Endothelial cell (in vitro differentiated cells): ENCODE results near the gene CCDC182. TPM values are rescaled to one million over a fixed set of nuclear protein-coding genes. Genes with fewer than 3 reads are reported as not detected.

Source experiments
- DNase-seq: peaks from one replicate; pipeline ENCODE4 v3.0.0; 2021; ENCODE audit warnings: low spot score
- H3K27ac Mint-ChIP-seq: one replicate; pipeline ENCODE4 v1.8.0; 2021; ENCODE audit warnings: mixed read lengths, inconsistent platforms; ENCODE audit not compliant: unreplicated experiment
- H3K27me3 Mint-ChIP-seq: one replicate; pipeline ENCODE4 v1.8.0; 2021; ENCODE audit warnings: mild to moderate bottlenecking, moderate library complexity, mixed read lengths, inconsistent platforms; ENCODE audit not compliant: unreplicated experiment
- H3K36me3 Mint-ChIP-seq: one replicate; pipeline ENCODE4 v1.8.0; 2021; ENCODE audit warnings: mild to moderate bottlenecking, low read depth, mixed read lengths, inconsistent platforms; ENCODE audit not compliant: unreplicated experiment
- H3K4me1 Mint-ChIP-seq: one replicate; pipeline ENCODE4 v1.8.0; 2021; ENCODE audit warnings: mild to moderate bottlenecking, mixed read lengths, inconsistent platforms; ENCODE audit not compliant: unreplicated experiment
- H3K4me3 Mint-ChIP-seq: one replicate; pipeline ENCODE4 v1.8.0; 2021; ENCODE audit warnings: mild to moderate bottlenecking, mixed read lengths, inconsistent platforms; ENCODE audit not compliant: unreplicated experiment
- H3K9me3 Mint-ChIP-seq: one replicate; pipeline ENCODE4 v1.8.0; 2021; ENCODE audit warnings: mixed read lengths, inconsistent platforms; ENCODE audit not compliant: unreplicated experiment
- total RNA-seq: library from RNA; stranded (reverse); fragmentation: NEBNext Ultra II Directional; extraction: Animal tissue kit (Norgen Biotek cat#: 25700); gene quantifications from one replicate; pipeline ENCODE4 v1.2.1, GENCODE V29; 2021; ENCODE audit not compliant: unreplicated experiment
- TF ChIP-seq, protein P1 (sequence below): fragments of 200-600 bp; sonication (generic); IDR thresholded peaks from one replicate; pipeline ENCODE4 v1.5.0; 2021; ENCODE audit warnings: antibody characterized with exemption; ENCODE audit not compliant: unreplicated experiment

Gene CCDC182
- total RNA-seq, 1 donor from 2014 or later: not detected

DNA sequence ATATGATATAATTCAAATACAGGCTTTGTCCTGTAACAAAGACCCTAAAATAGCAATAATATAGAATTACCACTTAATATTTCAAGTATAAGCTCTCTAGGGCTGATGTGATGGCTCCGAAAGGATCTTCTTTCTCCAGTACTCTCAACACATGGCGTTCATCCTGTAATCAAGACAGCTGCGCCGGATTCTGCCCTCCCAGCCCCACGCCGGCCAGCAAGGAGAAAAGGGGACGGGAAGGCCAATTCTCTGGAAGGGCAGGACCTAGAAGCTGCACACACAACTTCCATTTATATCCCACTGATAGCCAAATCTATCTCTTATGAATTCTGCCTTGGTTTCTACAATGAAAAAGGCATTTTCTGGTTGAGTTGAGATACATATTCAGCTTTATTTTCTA, 32.0 kb downstream of the CCDC182 start:
- H3K27me3 Mint-ChIP-seq: no peaks in the 10 kb centered on the region
- TF ChIP-seq, protein P1, sequence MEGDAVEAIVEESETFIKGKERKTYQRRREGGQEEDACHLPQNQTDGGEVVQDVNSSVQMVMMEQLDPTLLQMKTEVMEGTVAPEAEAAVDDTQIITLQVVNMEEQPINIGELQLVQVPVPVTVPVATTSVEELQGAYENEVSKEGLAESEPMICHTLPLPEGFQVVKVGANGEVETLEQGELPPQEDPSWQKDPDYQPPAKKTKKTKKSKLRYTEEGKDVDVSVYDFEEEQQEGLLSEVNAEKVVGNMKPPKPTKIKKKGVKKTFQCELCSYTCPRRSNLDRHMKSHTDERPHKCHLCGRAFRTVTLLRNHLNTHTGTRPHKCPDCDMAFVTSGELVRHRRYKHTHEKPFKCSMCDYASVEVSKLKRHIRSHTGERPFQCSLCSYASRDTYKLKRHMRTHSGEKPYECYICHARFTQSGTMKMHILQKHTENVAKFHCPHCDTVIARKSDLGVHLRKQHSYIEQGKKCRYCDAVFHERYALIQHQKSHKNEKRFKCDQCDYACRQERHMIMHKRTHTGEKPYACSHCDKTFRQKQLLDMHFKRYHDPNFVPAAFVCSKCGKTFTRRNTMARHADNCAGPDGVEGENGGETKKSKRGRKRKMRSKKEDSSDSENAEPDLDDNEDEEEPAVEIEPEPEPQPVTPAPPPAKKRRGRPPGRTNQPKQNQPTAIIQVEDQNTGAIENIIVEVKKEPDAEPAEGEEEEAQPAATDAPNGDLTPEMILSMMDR: no peak

GRCh38 chr17:57708410-57708809, 36.7 kb downstream of the CCDC182 start:
- peak overlapping the region; percentile 82 for H3K27ac Mint-ChIP-seq
- peaks cover 4% of the 10 kb centered on the region for H3K27me3 Mint-ChIP-seq
- H3K36me3 Mint-ChIP-seq: no peaks in the 10 kb centered on the region
- peak overlapping the region; percentile 67 for H3K4me3 Mint-ChIP-seq
- peaks cover 23% of the 10 kb centered on the region for H3K4me1 Mint-ChIP-seq
- TF ChIP-seq, protein P1: no peak
- peak; percentile 28 for DNase-seq
- no peaks in the 10 kb centered on the region for H3K9me3 Mint-ChIP-seq

More for the DNA sequence above, 32.0 kb downstream of the CCDC182 start:
- H3K4me3 Mint-ChIP-seq: no peak overlapping the region
- no peaks in the 10 kb centered on the region for H3K9me3 Mint-ChIP-seq
- DNase-seq: no peak
- no peaks in the 10 kb centered on the region for H3K36me3 Mint-ChIP-seq
- no peak overlapping the region for H3K27ac Mint-ChIP-seq
- H3K4me1 Mint-ChIP-seq: peaks cover 10% of the 10 kb centered on the region

GRCh38 chr17:57707892-57708291, 37.2 kb downstream of the CCDC182 start:
- H3K4me1 Mint-ChIP-seq: peaks cover 23% of the 10 kb centered on the region
- H3K27me3 Mint-ChIP-seq: peaks cover 5% of the 10 kb centered on the region
- DNase-seq: peak; percentile 49
- no peaks in the 10 kb centered on the region for H3K9me3 Mint-ChIP-seq
- no peaks in the 10 kb centered on the region for H3K36me3 Mint-ChIP-seq
- TF ChIP-seq, protein P1: no peak
- peak overlapping the region; percentile 82 for H3K27ac Mint-ChIP-seq
- peak overlapping the region; percentile 67 for H3K4me3 Mint-ChIP-seq

DNA sequence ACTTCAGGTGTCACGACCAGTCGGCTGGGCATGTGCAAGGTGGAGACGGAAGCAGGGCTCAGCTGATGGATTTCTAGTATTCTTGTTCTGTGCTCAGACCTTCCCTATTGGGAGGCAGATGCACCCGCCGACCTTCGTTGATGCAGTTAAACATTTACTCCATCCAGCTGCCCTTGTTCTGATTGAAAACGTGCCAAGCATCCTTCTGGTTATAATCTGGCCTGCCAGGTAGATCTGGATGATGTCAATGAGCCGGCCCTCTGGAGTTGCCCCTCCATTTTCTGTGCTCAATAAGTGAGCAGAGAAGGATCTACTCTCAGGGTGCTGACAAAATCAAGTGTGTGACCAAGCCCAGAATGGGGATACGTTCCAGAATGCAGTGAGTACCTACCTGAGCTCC, 38.3 kb downstream of the CCDC182 start:
- DNase-seq: no peak
- H3K36me3 Mint-ChIP-seq: no peaks in the 10 kb centered on the region
- peaks cover 23% of the 10 kb centered on the region for H3K4me1 Mint-ChIP-seq
- no peak overlapping the region for H3K27ac Mint-ChIP-seq
- no peak overlapping the region for H3K4me3 Mint-ChIP-seq
- TF ChIP-seq, protein P1: no peak
- H3K27me3 Mint-ChIP-seq: peaks cover 5% of the 10 kb centered on the region
- no peaks in the 10 kb centered on the region for H3K9me3 Mint-ChIP-seq

GRCh38 chr17:57705921-57706695, 39.0 kb downstream of the CCDC182 start:
- Mint-ChIP-seq H3K36me3 (no peaks in the 10 kb centered on the region), H3K9me3 (no peaks in the 10 kb centered on the region), H3K4me3 (no peak overlapping the region), H3K4me1 (peaks cover 23% of the 10 kb centered on the region), H3K27ac (no peak overlapping the region), H3K27me3 (peaks cover 5% of the 10 kb centered on the region)
- DNase-seq: no peak
- TF ChIP-seq, protein P1: no peak
